ENCODE results near the gene GARNL3. TPM values are rescaled to one million over a fixed set of nuclear protein-coding genes. Genes with fewer than 3 reads are reported as not detected.

The GARNL3 gene
- total RNA-seq, 1 donor from 2014 or later = 3.3 TPM

DNA sequence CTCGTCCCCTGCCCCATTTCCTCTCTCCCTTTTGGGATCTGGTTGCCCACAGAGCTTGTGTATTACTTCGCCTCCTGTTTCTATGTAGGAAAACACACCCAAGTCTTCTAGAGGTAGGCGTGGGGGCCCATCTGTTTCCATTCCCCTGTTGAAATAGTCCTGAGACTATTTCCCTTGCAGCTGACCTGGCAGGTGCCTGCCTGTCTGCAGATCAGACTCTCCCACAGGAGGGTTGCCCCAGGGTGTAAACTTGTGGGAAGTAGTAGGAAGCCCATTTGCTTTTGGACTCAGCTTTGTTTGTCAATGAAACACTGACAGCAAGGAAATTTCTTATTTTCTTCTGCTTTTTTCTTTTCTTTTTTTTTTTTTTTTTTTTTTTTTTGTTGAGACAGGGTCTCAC lies 16.3 kb upstream of the GARNL3 start:
- no peak overlapping the region for H3K4me3 Mint-ChIP-seq (ENCODE audit: unreplicated experiment)
- H3K36me3 Mint-ChIP-seq (ENCODE audit: low read depth, unreplicated experiment) = no peaks in the 10 kb centered on the region
- no peak for DNase-seq (ENCODE audit: low spot score)
- TF ChIP-seq CTCF (IDR thresholded peaks at IDR 0.05; ENCODE audit: unreplicated experiment) = no peak
- H3K9me3 Mint-ChIP-seq (ENCODE audit: unreplicated experiment) = no peaks in the 10 kb centered on the region
- H3K27me3 Mint-ChIP-seq (ENCODE audit: unreplicated experiment) = peaks cover 3% of the 10 kb centered on the region
- no peak overlapping the region for H3K27ac Mint-ChIP-seq (ENCODE audit: unreplicated experiment)
- H3K4me1 Mint-ChIP-seq (ENCODE audit: unreplicated experiment) = peaks cover 7% of the 10 kb centered on the region

DNA sequence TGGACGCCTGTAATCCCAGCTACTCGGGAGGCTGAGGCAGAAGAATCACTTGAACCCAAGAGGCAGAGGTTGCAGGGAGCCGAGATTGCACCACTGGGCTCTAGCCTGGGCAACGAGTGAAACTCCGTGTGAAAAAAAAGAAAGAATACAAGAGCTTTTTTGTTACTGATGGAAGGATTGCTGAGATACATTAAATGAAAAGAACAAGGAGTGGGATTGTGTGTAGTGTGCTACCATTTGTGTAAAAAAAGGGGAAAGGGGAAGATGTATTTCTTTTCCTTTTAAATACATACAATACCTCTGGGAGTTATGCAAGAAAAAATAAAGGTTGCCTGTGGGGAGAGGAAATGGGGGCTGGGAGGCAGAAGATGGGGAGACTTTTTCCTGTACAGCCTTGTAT lies 14.7 kb upstream of the GARNL3 start:
- Mint-ChIP-seq H3K36me3 (ENCODE audit: low read depth, unreplicated experiment) (no peaks in the 10 kb centered on the region), H3K27me3 (ENCODE audit: unreplicated experiment) (peaks cover under 1% of the 10 kb centered on the region), H3K4me3 (ENCODE audit: unreplicated experiment) (no peak overlapping the region), H3K9me3 (ENCODE audit: unreplicated experiment) (no peaks in the 10 kb centered on the region), H3K27ac (ENCODE audit: unreplicated experiment) (no peak overlapping the region), H3K4me1 (ENCODE audit: unreplicated experiment) (peaks cover 7% of the 10 kb centered on the region)
- DNase-seq (ENCODE audit: low spot score) = no peak
- TF ChIP-seq CTCF (IDR thresholded peaks at IDR 0.05; ENCODE audit: unreplicated experiment) = no peak

- DNase-seq (ENCODE audit: low spot score) = no peak
- H3K4me1 Mint-ChIP-seq (ENCODE audit: unreplicated experiment) = peaks cover 7% of the 10 kb centered on the region
- no peak for TF ChIP-seq CTCF (IDR thresholded peaks at IDR 0.05; ENCODE audit: unreplicated experiment)
- no peaks in the 10 kb centered on the region for H3K9me3 Mint-ChIP-seq (ENCODE audit: unreplicated experiment)
- no peaks in the 10 kb centered on the region for H3K36me3 Mint-ChIP-seq (ENCODE audit: low read depth, unreplicated experiment)
- H3K27ac Mint-ChIP-seq (ENCODE audit: unreplicated experiment) = no peak overlapping the region
- no peaks in the 10 kb centered on the region for H3K27me3 Mint-ChIP-seq (ENCODE audit: unreplicated experiment)
- no peak overlapping the region for H3K4me3 Mint-ChIP-seq (ENCODE audit: unreplicated experiment)
Observed at GRCh38 chr9:127250896-127251391, 13.6 kb upstream of the GARNL3 start.

- Mint-ChIP-seq H3K36me3 (ENCODE audit: low read depth, unreplicated experiment) (no peaks in the 10 kb centered on the region), H3K9me3 (ENCODE audit: unreplicated experiment) (no peaks in the 10 kb centered on the region), H3K4me3 (ENCODE audit: unreplicated experiment) (no peak overlapping the region), H3K27me3 (ENCODE audit: unreplicated experiment) (no peaks in the 10 kb centered on the region), H3K27ac (ENCODE audit: unreplicated experiment) (no peak overlapping the region), H3K4me1 (ENCODE audit: unreplicated experiment) (peaks cover 7% of the 10 kb centered on the region)
- no peak for TF ChIP-seq CTCF (IDR thresholded peaks at IDR 0.05; ENCODE audit: unreplicated experiment)
- no peak for DNase-seq (ENCODE audit: low spot score)
Observed at GRCh38 chr9:127252410-127253318, 11.9 kb upstream of the GARNL3 start.

DNA sequence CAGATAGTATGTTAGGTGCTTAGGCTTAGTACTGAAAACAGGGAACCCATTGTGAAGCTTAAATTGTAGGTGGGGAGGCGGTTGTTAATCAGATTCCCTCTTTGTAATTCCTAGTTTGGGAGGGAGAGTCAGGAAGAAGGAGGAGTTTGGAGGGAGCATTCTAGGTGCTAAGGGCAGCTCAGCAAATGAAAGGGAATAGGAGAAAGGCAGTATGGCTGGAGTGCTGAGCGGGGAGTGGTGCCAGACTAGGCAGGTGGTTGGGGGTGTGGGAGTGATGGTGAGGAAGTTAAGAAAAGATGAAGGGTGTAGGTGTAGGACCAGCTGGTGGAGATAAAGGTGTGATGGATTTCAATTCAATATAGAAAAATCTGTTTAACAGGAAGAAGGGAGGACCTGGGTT lies 11.1 kb upstream of the GARNL3 start:
- H3K27me3 Mint-ChIP-seq (ENCODE audit: unreplicated experiment) = no peaks in the 10 kb centered on the region
- TF ChIP-seq CTCF (IDR thresholded peaks at IDR 0.05; ENCODE audit: unreplicated experiment) = no peak
- DNase-seq (ENCODE audit: low spot score) = no peak
- H3K4me3 Mint-ChIP-seq (ENCODE audit: unreplicated experiment) = no peak overlapping the region
- no peaks in the 10 kb centered on the region for H3K36me3 Mint-ChIP-seq (ENCODE audit: low read depth, unreplicated experiment)
- peaks cover 7% of the 10 kb centered on the region for H3K4me1 Mint-ChIP-seq (ENCODE audit: unreplicated experiment)
- no peak overlapping the region for H3K27ac Mint-ChIP-seq (ENCODE audit: unreplicated experiment)
- no peaks in the 10 kb centered on the region for H3K9me3 Mint-ChIP-seq (ENCODE audit: unreplicated experiment)
